ENCODE measurements around the gene ADH7.

Gene ADH7

DNA sequence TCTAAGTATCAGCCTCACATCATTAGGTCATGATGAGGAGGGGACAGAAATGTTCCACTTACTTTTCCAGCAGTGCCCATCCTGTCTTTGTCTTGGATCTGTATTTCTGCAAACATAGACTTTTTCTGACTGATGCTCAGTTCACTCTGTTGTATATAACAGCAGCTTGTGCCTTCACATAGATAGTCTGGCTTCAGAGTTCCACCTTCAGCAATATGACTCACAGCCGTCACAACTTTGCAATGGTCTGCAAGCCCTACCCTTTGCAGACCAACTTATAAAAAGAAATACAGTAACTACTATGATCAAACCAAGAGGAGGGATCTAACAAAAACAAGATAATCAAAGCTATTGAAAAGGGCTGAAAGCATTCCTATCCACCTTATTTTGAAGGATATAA lies at the start of gene ADH7:
TSS of gene ADH7 (minus strand) at position 189 of the 400 bp plus-strand sequence. CDS start at position 80, 109 bp downstream.
- in situ Hi-C loops (cut with MboI; ENCODE audit: low sequenced_read_pairs), result no loop called here

DNA sequence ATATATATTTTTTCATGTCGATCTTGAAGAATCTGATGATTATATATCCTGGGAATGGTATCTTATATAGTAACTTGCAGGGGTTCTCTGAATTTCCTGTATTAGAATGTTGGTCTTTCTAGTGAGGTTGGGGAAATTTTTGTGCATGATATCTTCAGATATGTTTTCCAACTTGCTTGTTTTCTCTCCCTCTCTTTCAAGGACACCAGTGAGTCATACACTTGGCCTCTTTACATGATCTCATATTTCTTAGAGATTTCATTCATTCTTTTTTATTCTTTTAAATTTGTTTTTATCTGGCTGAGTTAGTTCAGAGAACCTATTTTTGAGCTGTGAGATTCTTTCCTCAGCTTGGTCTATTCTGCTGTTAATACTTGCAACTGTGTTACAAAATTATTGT lies 48.5 kb upstream of the ADH7 start:
- in situ Hi-C loops (cut with MboI; ENCODE audit: low sequenced_read_pairs), result no loop called here

DNA sequence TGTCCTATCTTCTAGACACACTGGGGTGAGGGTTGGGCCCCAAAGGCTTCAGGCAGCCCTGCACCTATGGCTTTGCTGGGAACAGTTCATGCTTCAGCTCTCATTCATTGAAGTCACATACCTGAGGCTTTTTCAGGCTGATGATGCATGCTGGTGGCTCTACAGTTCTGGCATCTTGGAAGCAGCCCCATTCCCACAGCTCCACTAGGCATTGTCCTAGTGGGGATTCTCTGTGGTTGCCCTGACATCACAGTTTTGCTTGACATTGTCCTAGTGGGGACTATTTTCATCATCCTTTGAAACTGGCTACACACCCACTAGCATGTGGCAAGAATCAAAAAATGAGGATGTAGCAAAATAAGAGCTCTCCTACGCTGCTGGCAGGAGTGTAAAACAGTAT lies 38.0 kb upstream of the ADH7 start:
- in situ Hi-C loops (cut with MboI; ENCODE audit: low sequenced_read_pairs), result no loop called here

DNA sequence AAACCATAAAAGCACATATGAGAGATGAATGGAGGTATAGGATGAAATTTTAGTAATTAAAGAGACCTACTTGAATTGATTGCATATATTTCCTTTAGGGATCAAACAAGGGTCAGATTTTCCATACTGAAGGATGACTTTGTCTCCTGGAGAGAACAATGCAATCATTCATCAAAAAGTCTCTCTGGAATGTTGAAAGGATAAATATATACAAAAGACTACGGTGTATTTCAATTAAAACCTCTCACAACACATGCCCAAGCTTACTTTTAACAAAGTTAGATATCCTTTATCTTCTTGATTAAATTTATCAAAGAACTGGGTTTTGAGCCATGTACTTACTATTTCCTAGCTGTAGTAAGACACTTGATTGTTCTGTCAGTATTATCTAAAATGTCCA lies 36.8 kb upstream of the ADH7 start:
- in situ Hi-C loops (cut with MboI; ENCODE audit: low sequenced_read_pairs), result no loop called here

DNA sequence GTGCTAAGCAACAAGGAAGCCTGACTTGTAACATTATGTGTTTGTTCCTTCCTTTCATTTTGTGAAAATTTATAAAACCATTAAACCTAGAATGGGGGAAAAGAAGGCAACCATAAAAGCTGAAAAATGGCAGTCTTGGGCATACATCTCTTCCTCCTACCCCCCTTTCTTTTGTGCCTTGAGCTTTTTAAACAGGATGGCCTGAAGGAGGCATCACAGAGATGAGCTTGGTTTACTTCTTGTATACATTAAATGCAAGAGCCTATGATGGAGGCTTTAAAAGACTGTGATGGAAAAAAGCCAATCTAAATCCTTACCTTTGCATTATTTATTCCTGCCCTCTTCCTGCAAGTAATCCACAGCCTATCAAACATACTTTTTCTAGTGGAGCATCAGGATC lies 36.2 kb upstream of the ADH7 start:
- in situ Hi-C loops (cut with MboI; ENCODE audit: low sequenced_read_pairs), result no loop called here

DNA sequence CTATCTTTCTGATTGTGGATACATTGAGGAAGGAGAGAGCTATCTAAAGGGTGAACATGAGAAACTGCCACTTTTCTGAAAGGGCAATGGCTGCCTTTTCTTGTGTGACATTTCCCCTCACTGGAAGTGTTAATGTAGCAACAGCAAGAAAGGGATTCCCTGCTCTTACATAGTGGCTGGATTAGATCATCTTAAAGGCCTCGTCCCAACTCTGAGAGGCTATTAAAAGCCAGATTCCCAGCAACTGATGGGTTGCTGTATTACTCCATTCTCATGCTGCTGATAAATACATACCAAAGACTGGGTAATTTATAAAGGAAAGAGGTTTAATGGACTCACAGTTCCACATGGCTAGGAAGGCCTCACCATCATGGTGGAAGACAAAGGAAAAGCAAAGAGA lies 33.7 kb upstream of the ADH7 start:
- in situ Hi-C loops (cut with MboI; ENCODE audit: low sequenced_read_pairs), result no loop called here

DNA sequence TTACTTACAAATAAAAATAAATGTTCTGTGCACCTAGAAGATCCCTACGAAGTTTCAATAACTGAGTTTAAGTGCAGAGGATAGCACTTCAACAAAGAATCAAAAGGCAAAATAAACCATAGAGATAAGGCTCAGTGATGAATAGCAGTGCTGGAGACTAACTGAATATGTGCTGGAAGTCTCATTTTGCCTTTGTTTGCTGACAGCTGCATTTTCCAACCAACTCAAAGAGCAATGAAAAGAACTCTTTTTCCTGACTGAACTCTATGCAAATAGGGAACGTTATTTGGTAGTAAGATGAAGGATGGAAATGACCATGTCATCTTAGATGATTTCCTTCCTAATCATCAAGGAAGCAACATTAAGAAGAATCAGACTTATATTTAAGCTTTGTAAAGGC lies 32.7 kb upstream of the ADH7 start:
- in situ Hi-C loops (cut with MboI; ENCODE audit: low sequenced_read_pairs), result no loop called here

DNA sequence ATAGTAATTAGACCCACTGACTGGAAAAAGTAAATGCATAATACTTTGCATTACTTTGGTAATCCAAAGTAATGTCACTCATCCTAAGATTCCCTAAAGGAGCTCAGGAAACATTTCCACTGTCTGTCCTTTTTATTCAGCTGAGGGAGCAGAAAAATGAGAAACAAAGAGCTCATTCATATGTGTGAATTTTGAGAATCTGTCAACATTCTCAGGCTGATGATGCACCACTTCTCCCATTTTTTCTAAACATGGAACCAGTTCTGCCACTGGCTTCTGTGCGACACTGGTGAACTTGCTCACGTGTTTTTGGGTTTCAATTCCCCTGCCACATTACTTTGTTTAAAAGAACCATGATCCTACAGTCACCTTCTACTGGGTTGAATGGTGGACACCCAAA lies 28.4 kb upstream of the ADH7 start:
- in situ Hi-C loops (cut with MboI; ENCODE audit: low sequenced_read_pairs), result no loop called here

DNA sequence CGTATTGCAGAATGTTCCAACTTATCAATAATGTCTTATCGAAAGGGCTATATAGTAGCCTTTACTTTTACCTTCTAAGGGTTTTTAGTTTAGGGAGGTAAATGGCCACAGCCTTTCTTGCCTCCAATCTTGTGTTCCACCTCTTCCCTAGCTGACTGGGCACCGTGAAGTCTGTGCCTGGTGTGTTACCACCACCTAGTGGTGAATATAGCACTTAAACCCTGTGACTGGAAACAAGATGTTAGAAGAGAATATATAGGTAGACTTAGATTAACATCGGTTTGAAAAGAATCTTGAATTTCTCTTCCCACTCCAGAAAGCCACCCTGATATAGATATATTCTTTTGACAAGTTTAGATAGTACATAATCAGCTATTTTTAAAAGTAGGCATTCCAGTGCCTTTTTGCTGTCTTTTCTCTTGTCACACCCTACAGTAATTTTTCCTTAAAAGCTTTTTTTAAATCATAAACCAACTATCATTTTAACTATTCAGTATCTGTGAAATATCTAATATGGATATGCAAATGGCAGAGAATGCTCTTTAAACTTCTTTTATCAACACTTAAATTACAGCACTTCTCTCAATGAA lies 27.8 kb upstream of the ADH7 start:
- in situ Hi-C loops (cut with MboI; ENCODE audit: low sequenced_read_pairs), result no loop called here

DNA sequence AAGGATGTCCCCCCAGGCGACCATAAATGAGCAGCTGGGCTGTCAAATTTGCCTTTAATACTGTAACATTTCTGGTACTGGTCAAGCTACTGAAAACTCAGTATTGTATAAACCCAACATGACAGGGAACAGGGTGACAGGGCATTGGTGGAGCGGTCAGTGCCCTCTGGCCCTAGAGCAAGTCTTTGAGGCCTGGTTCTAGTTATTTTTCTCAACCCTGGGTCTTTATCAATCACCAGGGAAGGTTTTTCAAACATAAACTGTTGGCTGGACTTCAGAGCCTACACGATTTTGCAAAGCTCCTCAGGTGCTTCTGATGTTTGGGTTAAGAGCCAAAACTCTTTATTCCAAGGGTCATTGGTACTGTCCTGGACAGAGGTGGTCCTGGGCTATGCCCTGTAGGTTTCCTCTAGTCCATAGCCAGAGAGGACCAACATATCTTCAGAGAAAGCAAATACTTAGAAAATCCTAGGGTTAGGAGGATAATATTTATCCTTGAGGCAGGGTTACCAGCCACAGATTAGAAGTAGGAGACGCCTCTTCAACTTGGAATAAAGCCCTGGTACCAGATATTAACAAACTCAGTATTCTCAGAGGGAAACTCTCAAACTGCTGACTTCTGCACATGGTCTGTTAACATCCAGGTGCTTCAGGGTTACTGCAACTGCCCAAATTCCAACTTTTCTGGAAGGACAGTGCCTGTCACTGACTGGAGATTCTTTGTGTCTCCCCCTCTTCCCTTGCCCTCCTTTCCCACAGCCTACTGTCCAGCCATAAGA lies 26.7 kb upstream of the ADH7 start:
- in situ Hi-C loops (cut with MboI; ENCODE audit: low sequenced_read_pairs), result no loop called here

DNA sequence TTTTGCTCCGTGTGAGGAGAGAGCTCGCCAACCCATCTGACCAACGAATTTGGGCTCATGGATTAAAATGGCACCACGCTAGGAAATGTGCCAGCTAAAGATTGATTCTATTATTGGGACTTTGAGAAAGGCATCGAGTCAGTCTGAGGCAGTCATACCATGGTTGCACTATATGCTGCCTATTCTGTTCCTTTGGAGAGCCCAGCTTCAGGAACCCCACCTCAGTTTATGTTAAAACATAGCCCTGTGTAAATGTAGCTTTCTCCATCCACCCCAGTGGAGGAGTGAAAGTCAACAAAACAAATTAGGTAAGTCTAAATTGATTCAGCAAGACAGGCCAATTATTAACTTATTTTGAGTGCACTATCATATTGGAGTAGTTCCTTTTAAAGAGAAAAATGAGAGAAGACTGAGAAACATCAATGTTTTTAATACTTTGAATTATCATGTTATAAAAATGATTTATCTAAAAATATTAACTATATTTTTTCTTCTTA lies 24.5 kb upstream of the ADH7 start:
- in situ Hi-C loops (cut with MboI; ENCODE audit: low sequenced_read_pairs), result no loop called here

DNA sequence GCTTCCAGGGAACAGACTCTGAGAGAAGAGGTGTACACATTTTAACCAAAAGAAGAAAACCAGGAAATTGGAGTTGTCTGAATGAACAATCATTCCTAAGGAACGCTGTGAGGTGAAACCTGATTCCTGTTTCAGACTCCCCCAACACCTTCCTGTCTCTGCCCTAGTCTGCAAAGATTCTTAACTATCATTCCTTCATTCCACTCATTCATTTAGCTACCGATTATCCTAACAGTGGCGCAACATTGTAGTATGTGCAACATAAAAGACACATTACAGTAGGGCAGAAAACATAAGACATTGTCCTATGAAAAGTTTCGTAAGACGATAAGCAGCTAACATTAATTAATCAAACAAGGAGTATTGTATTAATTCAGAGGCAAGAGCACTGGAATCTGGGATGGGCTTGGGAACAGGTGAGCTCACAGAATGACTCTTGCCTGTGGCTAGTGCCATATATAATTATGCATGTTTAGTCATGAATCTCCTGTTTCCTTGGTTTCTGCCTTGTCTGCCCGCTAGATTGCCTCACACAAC lies 23.8 kb upstream of the ADH7 start:
- in situ Hi-C loops (cut with MboI; ENCODE audit: low sequenced_read_pairs), result no loop called here

DNA sequence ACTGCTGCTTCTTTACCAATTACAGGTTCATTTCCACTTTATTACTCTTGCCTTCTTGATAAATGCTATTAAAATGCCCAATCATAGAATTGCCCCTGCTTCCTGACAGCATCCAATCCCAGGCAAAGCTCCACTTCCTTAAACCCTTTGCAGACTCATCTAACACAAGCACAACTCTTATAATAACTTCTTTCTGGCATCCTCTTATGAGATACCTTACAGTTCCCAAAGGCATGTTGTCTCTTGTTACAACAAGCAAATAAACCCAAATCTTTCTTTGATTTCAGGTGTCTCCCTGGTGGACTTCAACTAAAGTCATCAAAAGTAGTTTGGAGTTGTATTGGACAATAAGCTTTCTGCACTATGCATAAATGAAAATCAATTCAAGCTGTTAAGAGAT lies 22.5 kb upstream of the ADH7 start:
- in situ Hi-C loops (cut with MboI; ENCODE audit: low sequenced_read_pairs), result no loop called here

DNA sequence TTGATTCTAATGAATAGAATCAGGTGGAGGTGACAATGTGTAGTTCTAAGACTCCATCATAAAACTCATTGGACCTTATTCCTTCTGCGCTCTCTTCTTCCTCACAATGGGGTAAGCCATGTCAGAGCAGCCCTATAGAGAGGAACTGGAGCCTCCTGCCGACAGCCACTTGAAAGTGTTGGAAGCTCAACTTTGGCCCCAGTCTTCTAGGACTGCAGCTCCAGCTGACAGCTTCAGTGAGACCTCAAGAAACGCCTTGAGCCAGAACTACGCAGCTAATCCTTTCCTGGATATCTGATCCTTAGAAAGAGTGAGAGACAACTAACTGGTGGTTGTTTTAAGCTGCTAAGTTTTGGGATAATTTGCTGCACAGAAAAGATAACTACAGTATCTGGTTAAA lies 22.1 kb upstream of the ADH7 start:
- in situ Hi-C loops (cut with MboI; ENCODE audit: low sequenced_read_pairs), result no loop called here

DNA sequence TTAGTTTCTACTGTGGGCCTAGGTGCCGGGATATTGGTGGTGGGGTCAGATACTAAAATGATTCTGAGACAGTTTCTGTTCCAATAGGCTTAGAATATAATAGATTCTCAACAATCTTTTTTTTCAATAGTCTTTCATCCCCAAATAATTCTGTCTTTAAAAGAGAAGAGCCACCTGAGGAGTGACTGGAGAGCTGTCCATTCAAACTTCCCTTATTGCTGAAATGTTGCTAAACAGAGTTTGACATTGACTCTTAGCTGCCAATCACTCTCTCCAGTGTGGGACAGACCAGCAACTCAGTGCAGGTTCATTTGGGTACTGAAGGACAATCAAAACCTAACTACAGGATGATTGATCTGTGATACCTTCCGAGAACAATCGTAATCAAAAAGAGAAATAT lies 12.4 kb upstream of the ADH7 start:
- in situ Hi-C loops (cut with MboI; ENCODE audit: low sequenced_read_pairs), result no loop called here

DNA sequence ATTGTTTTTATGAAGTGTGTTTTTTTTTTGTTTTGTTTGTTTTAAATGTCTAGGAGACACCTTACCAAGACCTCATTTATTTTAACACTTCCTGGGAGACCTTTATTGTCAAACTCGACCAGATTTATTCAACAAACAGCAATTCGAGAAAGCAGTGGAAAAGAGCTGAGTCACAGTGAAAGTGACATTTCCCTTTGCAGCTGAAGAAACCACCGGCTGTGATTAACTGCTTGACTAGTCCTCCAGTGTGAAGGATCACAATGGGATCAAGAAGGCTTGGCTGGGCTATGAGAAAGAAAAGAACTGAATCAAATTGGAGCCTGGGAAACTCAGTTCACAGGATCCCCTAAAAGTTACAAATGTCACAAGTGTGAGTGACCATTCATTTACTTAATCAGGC lies 11.9 kb upstream of the ADH7 start:
- in situ Hi-C loops (cut with MboI; ENCODE audit: low sequenced_read_pairs), result no loop called here

DNA sequence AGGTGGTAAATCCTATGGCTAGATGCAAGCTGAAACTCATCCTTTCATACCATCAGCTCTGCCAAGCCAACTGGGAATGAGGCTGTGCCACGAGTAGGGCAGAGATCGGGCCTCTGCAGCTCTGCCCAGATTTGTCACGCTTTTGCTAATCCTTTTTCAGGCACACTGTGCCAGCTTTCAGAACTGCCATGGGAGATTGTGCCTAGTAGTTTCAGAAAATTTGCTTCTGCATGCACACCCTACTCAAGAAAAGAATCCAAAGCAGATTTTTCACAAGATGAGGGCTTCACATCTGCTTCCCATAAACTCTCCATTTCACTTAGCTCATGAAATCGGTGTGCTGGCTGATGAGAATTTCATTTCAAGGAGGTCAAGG lies 3.3 kb upstream of the ADH7 start:
- in situ Hi-C loops (cut with MboI; ENCODE audit: low sequenced_read_pairs), result no loop called here

DNA sequence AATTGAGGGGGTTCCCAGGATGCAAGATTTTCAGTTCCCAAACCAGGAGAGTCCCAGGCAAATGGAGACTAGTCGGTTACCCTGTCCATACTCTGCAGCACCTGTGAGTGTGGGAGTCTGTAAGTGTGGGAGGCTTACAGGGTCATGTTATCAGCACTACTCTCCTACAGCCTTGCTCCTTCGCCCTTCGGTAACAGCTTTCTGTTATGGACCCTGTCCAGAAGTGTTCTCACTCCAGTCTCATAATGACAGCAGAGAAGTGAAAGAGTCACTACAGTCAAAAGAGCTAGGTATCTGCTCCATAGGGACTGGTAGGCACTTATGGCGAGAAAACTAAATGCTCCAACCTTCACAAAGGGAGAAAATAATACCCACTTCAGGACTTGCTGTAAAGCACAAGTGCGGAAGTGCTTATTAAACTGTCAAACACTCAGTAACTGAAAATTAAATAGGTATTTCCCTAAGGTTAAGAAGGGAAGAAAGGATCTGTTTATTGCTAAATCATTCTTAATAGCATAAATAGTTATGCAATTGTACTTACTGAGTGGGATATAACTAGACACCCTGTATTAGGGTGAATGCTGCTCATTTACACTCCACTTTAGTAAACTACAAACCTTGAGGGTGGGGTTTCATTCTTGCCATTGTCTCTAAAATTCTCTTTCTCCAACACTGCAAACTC lies 2.7 kb upstream of the ADH7 start:
- in situ Hi-C loops (cut with MboI; ENCODE audit: low sequenced_read_pairs), result no loop called here

DNA sequence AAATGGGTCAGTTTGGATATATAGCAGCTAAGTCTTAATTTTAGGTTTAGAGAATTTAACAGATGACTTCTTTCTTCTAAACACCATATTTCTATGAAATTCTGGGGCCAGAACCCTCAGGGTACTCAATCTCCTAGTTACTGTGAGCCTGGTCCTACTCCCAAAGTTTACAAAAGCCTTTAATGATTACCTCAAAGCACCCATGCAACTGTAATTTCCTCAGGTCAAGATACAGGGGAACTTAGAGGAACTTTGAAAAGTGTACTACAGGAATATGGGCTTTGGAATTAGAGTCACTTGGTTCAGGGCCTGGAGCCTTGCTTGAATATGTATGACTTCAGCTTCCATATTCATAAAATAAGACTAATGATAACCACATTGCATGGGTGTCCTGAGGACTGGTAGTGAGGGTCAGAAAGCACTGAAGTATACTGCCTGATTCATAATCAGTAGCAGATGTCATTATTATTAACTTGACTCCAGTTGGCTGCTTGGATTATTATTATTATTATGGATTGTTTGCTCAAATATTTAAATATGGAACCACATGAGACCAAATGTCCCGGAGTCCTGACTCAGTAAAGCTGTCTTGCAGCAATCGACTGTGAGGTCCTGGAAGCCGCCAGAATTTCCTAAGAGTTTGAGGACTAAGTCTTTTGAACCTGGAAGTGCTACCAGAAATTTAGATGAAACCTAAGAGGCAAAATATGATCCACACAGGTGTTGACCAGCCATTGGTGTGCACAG lies 2.0 kb upstream of the ADH7 start:
- in situ Hi-C loops (cut with MboI; ENCODE audit: low sequenced_read_pairs), result no loop called here

DNA sequence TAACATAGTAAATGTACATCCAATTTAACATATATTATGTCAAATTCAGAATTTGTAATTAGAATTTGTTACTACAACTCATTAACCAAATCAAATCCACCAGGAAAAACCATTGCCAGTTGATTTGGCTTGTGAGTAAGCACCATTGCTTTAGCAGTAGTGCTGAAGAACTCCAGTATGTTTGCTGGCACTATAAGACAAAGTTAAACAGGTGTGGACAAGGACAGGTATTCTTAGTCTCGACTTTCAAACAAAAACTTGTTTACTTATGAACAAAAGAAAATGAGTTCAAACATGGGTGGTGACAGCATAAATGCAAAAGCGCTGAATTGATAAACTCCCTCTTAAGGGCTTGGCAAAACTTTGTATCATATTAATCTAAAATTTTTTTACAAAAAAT lies 1.3 kb upstream of the ADH7 start:
- in situ Hi-C loops (cut with MboI; ENCODE audit: low sequenced_read_pairs), result no loop called here

DNA sequence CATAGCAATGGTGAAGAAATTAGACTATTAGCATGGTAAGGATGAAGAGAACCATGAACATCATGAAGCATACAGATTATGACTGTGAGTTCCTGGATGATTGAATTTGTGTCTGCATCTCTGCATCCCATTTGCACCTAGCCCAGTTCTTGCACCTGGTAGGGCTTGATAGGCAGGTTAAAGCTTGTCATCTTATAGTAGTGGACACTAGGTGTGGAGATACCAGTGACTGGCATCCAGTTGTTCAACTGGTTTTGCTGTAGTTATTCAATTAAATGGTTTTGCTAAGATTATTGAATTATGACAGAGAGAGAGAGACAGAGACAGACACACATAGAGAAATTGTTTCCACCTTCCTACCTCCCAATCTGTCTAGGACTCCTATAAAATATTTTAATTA lies 5.0 kb downstream of the ADH7 start:
- in situ Hi-C loops (cut with MboI; ENCODE audit: low sequenced_read_pairs), result no loop called here

Measured in hTERT RPE-1 (cell line).